ENCODE measurements around the gene TNFSF15.
"Not testable (repeated sequence)": the region's sequence is repeated elsewhere in the genome, so short reads cannot be mapped to it uniquely, and the experiment has no call there.

The TNFSF15 gene

GRCh38 chr9:114769624-114770023 is 36.2 kb downstream of the TNFSF15 start:
- no peak overlapping the region for H3K4me3 ChIP-seq (ENCODE audit: low read length)
- TF ChIP-seq ZNF274 (IDR thresholded peaks at IDR 0.05; ENCODE audit: low read depth, low read length): no peak

DNA sequence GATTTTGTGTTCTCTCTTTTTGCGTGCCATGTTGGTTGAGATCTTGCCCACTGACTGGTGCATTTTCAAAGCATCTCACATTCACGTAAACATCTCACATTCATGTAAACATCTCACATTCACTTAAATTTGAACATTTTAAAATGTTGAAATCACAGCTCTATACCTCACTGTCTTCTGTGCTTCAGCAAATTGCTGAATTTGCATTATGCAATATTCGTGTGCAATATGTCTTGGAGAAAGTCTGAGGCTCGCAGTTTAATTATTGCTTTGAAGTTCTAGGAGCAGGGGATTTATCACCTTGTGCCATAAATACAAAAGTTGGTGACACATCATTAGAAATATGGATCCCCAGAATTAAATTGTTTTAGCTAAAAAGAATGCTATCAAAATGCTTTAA is 42.6 kb downstream of the TNFSF15 start:
- TF ChIP-seq ZNF274 (IDR thresholded peaks at IDR 0.05; ENCODE audit: low read depth, low read length): no peak
- no peak overlapping the region for H3K4me3 ChIP-seq (ENCODE audit: low read length)

DNA sequence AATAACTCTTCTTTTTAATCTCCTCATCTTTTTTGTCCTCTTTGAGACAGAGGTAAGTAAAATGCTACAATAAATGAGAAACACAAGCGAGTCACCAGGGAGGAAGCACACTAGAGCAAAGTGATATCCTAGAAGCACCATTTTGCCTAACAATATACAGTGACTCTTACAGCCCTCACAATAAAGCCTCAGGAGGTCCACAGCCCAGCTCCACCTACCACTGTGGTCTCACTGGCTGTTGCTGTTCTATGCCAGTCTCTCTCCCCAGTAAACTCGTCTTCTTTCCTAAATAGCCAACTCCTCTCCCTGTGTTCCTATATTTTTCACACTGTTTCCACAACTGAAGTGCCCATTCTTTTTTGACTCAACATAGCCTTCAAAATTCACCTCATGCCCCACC is 44.3 kb downstream of the TNFSF15 start:
- TF ChIP-seq ZNF274 (IDR thresholded peaks at IDR 0.05; ENCODE audit: low read depth, low read length): no peak
- H3K4me3 ChIP-seq (ENCODE audit: low read length): no peak overlapping the region

- H3K4me3 ChIP-seq (ENCODE audit: low read length): no peak overlapping the region
- TF ChIP-seq ZNF274 (IDR thresholded peaks at IDR 0.05; ENCODE audit: low read depth, low read length): no peak
Measured at GRCh38 chr9:114759512-114760341, 46.1 kb downstream of the TNFSF15 start.

DNA sequence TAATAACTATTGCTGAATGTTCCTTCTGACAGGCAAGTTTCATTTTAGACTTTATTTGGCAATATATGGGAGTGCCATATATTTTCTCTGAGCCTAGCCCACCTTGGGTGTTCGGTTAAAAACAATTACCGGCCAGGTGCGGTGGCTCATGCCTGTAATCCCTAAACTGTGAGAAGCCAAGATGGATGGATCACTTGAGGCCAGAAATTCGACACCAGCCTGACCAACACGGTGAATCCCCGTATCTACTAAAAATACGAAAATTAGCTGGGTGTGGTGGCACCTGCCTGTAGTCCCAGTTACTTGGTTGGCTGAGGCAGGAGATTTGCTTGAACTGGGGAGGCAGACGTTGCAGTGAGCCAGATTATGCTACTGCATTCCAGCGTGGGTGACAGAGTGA is 47.9 kb downstream of the TNFSF15 start:
- no peak for TF ChIP-seq ZNF274 (IDR thresholded peaks at IDR 0.05; ENCODE audit: low read depth, low read length)
- H3K4me3 ChIP-seq (ENCODE audit: low read length): no peak overlapping the region

DNA sequence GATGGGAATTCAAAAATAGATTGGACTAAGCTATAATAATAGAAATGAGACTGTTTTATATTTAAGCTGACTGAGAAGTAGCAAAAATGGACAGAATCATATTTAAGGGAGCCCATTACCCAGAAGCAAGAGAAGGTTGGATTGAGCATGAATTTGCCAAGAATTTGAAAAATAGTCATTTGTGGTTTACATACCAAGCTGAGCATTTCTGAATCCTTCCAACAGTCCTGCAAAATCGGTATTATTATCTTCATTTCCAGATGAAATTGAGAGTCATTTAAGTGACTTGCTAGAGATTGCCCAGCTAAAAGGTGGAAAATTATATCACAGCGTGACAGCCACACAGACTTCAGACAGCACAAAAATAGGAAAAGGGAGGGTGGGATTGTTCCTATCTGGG is 48.4 kb downstream of the TNFSF15 start:
- TF ChIP-seq ZNF274 (IDR thresholded peaks at IDR 0.05; ENCODE audit: low read depth, low read length): no peak
- no peak overlapping the region for H3K4me3 ChIP-seq (ENCODE audit: low read length)

- no peak overlapping the region for H3K4me3 ChIP-seq (ENCODE audit: low read length)
- TF ChIP-seq ZNF274 (IDR thresholded peaks at IDR 0.05; ENCODE audit: low read depth, low read length): no peak
Measured at GRCh38 chr9:114756920-114757319, 48.9 kb downstream of the TNFSF15 start.

- no peak for TF ChIP-seq ZNF274 (IDR thresholded peaks at IDR 0.05; ENCODE audit: low read depth, low read length)
Measured at GRCh38 chr9:114754581-114754980, 51.3 kb downstream of the TNFSF15 start.

GRCh38 chr9:114746591-114747346 is 59.1 kb downstream of the TNFSF15 start:
- no peak overlapping the region for H3K4me3 ChIP-seq (ENCODE audit: low read length)
- TF ChIP-seq ZNF274 (IDR thresholded peaks at IDR 0.05; ENCODE audit: low read depth, low read length): no peak

More at GRCh38 chr9:114754581-114754980, 51.3 kb downstream of the TNFSF15 start:
- H3K4me3 ChIP-seq (ENCODE audit: low read length): no peak overlapping the region

GRCh38 chr9:114745879-114746550 is 59.8 kb downstream of the TNFSF15 start:
- no peak overlapping the region for H3K4me3 ChIP-seq (ENCODE audit: low read length)
- no peak for TF ChIP-seq ZNF274 (IDR thresholded peaks at IDR 0.05; ENCODE audit: low read depth, low read length)

DNA sequence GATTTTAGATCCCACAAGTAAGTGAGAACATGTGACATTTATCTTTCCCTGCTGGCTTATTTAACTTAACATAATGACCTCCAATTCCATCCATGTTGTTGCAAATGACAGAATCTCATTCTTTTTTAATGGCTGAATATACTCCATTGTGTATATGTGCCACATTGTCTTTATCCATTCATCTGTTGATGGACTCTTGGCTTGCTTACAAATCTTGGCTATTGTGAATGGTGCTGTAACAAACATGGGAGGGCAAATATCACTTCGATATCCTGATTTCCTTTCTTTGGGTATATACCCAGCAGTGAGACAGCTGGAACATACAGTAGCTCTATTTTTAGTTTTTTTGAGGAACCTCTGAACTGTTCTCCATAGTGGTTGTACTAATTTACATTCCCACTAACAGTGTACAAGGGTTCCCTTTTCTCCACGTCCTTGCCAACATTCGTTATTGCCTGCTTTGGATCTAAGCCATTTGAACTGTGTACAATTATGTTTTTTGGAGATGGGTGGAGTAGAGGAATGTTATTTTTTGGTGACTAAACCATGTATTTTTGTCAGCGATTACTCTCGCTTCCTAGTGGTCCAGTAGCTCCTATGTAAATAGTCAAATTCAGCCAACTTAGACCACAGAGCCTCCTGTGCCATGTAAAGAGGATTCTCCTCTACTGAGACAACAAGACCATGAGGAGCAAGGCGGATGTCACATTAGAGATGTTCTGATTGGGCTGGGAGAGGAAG is 60.6 kb downstream of the TNFSF15 start:
- no peak overlapping the region for H3K4me3 ChIP-seq (ENCODE audit: low read length)

DNA sequence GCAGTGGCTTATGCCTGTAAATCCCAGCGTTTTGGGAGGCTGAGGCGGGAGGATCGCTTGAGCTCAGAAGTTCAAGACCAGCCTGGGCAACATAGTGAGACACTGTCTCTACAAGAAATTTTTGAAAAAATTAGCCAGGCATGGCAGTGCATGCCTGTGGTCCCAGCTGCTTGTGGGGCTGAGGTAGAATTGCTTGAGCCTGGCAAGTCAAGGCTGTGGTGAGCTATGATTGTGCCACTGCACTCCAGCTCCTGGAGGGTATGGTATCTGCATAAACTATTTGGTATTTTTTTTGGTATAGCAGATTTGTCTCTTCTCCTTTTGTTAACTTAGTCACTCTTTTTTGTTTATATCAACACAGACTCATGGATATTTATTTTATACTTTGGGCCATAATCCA is 62.4 kb downstream of the TNFSF15 start:
- TF ChIP-seq ZNF274 (IDR thresholded peaks at IDR 0.05; ENCODE audit: low read depth, low read length): no peak
- H3K4me3 ChIP-seq (ENCODE audit: low read length): no peak overlapping the region

More for the DNA sequence above, 60.6 kb downstream of the TNFSF15 start:
- TF ChIP-seq ZNF274 (IDR thresholded peaks at IDR 0.05; ENCODE audit: low read depth, low read length): no peak

- no peak for TF ChIP-seq ZNF274 (IDR thresholded peaks at IDR 0.05; ENCODE audit: low read depth, low read length)
- H3K4me3 ChIP-seq (ENCODE audit: low read length): no peak overlapping the region
Measured at GRCh38 chr9:114742947-114743346, 62.9 kb downstream of the TNFSF15 start.

GRCh38 chr9:114741521-114741920 is 64.3 kb downstream of the TNFSF15 start:
- H3K4me3 ChIP-seq (ENCODE audit: low read length): not testable (repeated sequence)
